ENCODE data around the gene ADIPOR2.
"Not testable (repeated sequence)": the region's sequence is repeated elsewhere in the genome, so short reads cannot be mapped to it uniquely, and the experiment has no call there.

Gene ADIPOR2

DNA sequence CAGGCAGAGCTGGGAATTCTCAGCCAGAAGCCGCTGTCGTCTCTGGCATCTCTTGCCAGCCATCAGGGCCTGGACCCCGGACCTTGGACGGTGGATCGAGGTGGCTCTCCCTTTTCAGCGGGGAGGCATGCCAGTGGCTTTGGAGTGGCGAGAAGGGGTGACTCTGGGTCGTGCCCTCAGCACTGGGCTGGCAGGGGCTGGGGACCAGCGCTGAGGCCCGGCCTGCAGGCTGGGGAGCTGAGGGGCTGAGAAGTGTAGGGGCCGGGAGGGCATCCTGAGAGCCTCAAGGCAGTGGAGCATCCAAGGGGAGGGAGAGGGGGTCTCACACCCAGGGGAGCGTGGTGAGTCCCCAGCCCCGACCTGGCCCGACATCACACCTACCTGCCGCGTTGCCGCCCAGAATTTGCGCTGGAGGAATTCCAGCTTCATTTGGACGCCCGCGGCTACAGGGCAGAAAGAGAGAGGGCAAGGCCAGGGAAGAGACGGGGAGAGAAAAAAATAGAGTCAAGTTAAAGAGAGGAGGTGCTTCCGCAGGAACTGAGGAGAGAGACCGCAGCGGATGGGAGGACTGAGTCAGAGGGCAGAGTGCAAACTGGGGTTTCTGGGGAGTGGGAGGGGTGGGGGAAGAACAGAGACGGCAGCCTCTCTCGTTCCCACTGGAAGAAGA, 120.5 kb downstream of the ADIPOR2 start:
- DNase-seq (ENCODE audit: low read depth in 2 of 2, low spot score in 1 of 2): no peak

DNA sequence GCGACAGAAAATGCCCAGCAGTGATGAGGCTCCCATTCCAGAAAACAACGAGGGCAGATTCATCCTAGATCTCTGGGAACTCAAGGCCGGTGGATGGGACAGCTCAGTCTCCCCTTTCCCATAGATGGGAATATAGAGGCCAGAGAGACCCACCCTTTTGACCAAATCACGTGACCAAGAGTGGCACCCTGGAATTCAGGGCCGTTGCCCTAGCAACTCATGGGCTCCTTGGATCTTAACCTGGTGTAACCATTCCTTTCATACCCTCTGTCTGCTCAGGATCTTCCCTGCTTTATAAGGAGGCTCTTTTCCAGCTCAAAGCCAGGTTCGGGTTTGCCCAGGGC, 121.0 kb downstream of the ADIPOR2 start:
- no peak for DNase-seq (ENCODE audit: low read depth in 2 of 2, low spot score in 1 of 2)

DNA sequence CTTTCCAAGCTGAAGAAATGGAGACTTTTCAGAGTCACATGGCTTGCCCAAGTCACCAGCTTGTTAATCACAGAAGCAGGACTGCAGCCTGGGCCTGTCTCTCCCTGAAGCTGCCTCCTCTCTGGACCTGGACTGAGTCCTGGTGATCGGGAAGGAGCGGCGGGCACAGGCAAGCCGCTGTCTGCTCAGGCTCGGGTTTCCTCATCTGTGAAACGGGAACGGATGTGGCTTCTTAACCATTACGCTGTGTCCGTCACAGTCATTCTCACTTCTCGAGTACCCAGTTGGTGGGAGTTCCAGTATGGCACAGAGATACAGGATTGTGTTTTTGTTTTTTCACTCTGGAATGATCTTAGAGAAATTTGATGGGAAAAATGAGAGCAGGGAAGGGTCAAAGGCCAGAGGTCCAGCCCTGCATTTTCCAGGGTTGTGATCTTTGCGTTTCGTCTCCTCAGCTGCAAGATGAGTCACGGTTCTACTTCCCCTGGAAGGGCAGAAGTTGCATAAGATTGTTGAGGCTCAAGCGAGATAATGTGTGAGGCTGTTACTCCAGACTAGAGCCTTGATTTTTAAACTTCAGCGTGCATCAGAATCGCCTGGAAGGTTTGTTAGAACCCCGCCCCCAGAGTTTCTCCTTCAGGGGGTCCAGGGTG, 121.9 kb downstream of the ADIPOR2 start:
- no peak for DNase-seq (ENCODE audit: low read depth in 2 of 2, low spot score in 1 of 2)

DNA sequence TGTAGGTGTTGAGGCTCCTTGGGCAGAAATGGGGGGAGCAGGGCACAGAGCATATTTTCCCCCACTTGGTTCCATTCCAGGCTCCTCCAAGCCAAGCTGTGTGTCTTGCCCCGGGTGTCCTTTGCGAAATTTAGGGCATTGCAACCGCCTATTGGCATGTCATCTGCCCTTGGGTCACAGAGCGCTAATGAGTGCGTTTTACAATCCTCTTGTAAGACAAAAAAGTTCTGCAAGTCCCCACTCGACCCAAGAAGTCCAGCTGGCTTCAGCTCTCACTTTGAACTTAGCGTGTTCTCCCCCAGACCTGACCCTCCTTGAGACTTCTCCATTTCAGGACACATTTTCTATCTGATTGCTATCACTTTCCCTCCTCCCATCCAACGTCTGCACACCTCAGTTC, 123.4 kb downstream of the ADIPOR2 start:
- DNase-seq (ENCODE audit: low read depth in 2 of 2, low spot score in 1 of 2): no peak

DNA sequence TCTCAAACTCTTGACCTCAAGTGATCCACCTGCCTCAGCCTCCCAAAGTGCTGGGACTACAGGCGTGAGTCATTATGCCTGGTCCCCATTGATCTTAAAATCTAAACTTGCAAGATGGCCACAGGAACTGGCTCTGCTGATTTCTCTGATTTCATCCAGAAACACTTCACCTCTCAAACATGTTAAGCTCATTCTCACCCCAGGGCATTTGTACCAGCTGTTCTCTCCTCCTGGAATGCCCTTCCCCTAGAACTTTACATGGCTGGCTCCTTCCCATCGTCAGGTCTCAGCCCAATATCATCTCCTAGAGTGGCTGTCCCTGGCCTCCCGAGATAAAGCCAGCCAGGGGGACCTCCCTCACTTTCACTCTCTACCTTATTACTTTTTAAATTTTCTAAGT, 124.2 kb downstream of the ADIPOR2 start:
- no peak for DNase-seq (ENCODE audit: low read depth in 2 of 2, low spot score in 1 of 2)

DNA sequence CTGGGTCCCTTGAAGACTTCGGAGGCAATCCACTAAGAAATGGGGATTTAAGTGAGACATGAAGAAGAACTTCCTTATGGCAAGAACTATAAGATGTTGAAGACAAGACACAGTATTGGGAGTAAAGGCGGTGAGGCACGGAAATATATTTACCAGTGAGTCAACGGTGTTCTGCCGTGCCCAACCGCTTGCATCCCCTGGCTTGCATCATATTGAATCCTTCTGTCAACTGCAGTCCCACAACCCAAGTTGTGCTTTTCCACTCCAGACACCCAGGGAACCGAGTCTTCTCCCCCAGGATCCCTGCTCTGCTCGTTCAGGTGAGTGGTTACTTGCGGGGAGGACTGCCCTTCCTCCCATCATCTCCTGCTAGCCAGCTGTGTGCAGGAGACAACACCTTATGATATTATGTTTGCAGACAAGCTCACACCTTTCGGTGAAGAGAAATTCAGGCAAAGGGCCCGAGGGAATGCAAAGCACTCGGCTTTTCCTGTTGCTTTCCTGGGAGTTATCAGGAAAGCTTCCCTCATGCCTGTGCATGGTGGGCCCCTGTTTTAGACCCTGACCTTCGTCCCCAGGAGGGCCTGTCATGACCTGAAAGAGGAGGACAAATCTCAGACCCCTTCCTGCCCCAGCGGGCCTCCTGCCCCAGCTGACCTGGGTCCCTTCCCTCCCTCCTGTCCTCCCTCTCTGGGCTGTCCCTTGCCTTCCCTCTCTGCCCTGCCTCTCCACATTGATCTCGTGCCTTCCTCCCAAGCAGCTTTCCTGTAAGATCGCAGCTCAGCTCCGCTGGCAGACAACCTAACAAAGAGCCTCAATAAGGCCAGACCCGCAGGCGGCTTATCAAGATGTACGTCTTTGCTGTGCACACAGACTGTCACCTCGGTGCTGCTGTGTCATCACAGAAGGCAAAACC, 125.2 kb downstream of the ADIPOR2 start:
- DNase-seq (ENCODE audit: low read depth in 2 of 2, low spot score in 1 of 2): no peak

DNA sequence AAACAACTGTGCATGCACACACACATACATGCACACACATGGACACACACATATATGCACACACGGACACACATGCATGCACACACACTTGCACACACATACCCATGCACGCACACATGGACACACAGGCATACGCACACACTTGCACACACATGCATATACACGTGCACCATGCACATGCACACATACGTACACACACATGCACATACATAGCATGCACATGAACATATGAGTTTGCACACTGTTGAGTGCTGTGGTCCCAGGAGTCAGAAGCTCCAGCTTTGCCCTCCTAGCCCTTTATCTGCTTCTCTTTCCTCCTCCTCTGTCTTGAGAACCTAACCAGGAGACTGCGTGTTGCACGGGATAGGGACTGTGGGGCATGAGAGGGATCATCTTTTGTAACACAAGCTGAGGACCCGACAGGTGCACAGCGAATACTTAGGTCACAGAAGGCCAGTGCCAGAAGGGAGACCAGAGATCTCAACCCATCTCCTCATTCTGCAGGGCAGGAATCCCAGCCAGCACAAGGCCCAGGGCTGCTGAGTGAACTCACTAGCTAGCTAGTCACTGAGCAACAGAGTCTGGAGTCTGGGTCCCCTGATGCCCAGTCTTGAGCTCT, 126.0 kb downstream of the ADIPOR2 start:
- DNase-seq (ENCODE audit: low read depth in 2 of 2, low spot score in 1 of 2): no peak

DNA sequence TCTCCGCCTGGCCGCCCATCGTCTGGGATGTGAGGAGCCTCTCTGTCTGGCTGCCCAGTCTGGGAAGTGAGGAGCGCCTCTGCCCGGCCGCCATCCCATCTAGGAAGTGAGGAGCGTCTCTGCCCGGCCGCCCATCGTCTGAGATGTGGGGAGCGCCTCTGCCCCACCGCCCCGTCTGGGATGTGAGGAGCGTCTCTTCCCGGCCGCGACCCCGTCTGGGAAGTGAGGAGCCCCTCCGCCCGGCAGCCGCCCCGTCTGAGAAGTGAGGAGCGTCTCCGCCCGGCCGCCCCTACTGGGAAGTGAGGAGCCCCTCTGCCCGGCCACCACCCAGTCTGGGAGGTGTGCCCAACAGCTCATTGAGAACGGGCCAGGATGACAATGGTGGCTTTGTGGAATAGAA, 127.1 kb downstream of the ADIPOR2 start:
- DNase-seq (ENCODE audit: low read depth in 2 of 2, low spot score in 1 of 2): not testable (repeated sequence)

DNA sequence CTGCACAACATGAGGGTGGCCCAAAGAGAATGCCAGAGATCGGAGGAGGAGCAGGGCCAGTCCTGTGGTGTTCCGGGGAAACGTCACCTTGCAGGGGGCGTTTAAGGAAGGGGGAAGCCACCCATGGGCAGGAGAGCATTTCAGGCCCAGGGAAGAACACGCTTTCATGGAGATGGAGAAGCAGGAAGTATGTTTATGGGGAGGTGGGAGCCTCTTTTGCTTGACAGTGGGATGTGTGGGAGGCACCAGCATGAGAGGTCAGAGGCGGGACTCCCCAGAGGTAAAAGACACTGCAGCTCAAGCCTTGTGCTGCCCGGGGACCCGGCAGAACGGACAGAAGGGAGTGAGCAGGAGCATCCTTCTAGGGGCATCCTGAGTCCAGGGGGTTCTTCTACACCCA, 128.2 kb downstream of the ADIPOR2 start:
- DNase-seq (ENCODE audit: low read depth in 2 of 2, low spot score in 1 of 2): no peak

DNA sequence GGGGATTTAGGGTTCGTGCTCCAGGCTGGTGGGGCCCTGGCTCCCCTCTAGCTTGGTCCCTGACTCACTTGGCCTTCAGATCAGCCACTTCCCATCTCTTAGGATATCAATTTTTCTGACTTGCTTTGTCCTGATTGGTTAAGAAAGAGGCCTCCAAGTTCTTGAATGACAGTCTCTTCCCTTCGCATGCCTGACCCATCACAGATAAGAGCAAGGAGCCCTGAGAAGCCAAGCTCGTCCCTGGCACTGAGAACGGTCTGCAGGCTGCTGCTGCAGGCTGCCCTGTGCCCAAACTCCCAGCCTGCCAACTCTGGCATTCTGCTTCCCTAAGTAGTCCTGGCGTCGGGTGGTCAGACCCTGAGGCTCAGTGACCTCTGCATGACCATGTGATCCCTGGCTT, 128.7 kb downstream of the ADIPOR2 start:
- DNase-seq (ENCODE audit: low read depth in 2 of 2, low spot score in 1 of 2): no peak

DNA sequence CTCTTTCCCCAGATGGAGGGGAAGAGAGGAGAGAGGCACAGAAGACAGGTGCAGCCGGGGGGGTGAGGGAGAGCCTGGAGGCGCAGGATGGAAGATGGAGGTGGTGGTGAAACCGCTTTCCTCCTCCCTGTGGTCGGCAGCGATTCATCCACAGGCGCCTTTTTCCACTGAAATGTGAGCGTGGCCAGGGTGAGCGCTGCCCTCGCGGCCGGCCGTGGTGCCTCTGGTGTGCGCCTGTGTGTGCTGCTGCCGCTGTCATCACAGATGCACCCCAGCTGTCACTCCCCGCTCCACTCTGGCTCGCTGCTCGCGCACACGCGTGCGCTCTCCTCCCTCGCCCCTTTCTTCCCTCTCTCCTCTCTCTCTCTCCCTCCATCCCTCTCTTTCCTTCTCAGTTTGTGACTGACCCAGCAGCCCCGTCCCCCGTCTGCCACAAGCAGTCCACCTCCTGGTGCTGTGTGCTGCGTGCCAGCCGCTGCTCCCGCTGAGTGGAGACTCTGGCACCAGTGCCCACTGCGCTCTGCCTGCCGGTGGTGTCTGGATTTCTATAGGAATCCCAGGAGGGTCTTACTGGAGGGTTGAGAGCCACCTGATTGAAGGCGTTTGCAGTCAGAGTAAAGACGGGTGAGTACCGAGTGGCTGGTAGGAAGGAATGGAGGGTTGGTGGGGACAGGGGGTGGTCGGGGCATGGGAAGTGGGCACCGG, 129.5 kb downstream of the ADIPOR2 start, which contains the start of gene LRTM2:
TSS of gene LRTM2 (plus strand) at position 375 of the 705 bp plus-strand sequence. CDS start 7,584 bp downstream, outside the sequence.
- DNase-seq (ENCODE audit: low read depth in 2 of 2, low spot score in 1 of 2): no peak

DNA sequence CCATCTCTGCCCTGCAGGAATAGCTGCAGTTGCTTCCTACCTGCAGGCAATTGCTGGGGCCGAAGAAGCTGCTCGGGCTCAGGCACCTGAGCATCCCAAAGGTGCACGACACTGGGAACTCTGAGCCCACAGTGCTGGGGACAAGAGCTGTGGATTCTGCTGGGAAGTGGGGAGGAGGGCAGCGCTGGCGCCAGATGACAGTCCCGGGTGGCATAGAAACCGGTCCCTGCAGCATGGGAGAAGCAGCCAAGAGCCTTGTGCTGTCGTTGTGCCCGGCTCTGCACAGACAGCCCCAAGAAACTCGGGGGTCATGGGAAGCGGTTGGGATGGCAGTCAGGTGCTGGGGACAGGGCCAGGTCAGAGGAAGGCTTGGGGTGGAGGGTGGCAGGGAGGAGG, 130.0 kb downstream of the ADIPOR2 start:
- DNase-seq (ENCODE audit: low read depth in 2 of 2, low spot score in 1 of 2): no peak

DNA sequence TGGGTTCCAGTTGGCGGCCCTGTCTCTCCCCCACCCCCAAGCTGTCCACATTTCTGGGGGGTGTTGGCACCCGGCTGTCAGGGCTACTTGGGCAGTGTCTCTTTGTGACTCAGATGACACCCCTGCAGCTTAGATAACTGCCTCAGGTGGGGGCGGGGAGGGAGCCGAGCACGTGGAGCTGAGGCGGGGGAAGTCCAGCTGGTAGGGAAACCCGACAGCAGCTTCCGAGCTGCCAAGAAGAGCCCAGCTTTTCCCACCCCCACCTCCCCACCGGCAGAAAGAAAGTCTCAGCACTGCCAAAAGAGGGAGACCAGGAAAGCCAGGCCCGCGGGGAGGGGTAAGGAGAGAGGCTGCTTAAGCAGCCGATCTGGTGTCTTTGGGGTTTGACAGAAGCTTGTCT, 130.9 kb downstream of the ADIPOR2 start:
- no peak for DNase-seq (ENCODE audit: low read depth in 2 of 2, low spot score in 1 of 2)

DNA sequence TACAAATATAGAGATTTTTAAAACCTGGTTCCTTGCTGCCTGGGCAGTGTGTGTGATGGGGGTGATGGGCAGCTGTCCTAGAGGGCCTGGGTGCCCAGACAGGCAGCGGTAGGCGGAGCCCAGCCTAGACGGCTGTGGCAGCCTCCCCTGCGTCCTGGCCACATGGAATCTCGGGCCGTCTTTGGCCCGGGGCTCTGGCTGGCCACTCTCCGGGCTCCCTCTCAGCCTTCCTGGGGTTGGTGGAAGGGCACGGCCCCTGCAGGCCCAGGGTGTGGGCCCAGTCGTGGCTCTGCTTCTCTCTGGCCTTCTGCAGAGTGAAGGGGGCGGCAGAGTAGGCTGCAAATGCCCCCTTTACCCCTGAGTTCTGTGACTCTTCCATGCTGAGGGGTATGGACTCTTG, 131.8 kb downstream of the ADIPOR2 start:
- no peak for DNase-seq (ENCODE audit: low read depth in 2 of 2, low spot score in 1 of 2)

DNA sequence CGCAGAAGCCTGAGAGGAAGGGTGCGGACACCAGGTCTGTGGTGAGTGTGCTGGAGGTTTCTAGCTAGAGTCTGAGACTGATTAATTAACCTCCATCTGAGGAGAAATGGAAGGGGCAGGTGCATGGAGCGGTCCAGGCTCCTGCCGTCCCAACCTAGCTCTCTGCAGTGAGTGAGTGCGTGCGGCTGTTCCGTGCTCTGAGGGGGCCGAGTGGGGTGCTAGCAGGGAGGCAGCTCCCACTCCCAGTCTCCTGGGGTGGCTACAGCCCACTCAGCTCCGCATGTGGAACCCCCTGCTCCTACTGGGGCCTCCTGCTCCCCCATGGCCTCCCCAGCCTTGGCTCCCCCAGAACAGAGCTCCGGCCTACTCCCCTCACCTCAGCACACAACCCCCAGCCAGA, 132.4 kb downstream of the ADIPOR2 start:
- no peak for DNase-seq (ENCODE audit: low read depth in 2 of 2, low spot score in 1 of 2)

DNA sequence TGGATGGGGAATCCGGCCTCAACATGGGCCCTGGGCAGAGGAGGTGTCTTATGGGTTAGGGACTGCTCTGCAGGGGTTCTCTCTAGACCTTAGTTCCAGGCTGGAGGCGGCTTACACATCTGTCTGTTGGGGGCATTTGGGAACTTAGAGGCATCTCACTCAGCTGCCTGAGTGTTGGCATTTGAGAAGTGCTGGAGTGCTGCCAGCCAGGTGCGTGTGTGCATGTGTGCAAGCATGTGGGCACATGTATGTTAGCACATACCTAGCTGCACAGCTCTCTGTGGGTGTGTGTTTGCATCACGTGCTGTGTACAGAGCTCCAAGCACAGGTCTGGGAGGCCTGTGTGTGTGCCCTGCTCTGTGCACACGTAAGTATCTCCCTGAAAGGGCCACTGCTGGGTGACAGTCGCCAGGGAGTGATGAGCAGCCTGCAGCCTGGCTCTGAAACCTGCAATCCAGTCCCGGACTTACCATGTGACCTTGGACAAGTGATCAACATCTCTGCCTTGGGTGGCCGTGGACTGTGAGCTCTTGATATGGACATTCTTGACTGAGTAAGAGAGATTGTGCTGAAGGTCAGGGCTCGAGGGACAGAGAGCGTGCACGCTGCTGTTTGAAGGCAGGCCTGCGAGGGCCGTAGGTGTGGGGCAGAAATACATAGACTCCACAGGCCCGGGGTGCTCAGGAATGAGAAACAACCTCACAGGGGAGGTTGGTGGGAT, 134.7 kb downstream of the ADIPOR2 start:
- no peak for DNase-seq (ENCODE audit: low read depth in 2 of 2, low spot score in 1 of 2)

DNA sequence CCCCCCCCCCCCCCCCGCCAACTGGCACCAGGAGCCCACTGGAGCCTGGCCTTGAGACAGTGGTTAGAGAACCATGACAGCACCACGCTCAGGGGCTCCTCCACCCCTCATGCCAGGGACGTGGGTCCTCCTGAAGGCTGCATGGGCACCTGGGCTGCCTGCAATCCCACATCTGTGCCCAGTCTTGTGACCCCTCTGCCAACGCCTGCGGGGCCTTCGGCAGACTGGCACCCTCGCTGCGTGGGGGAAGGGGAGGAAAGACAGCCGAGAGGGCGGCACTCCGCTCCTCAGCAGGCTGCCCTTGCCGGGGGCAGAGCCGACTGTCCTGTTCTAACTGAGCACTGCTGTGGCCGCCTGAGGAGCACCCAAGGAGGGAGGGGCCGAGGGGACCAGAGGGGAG, 135.5 kb downstream of the ADIPOR2 start:
- no peak for DNase-seq (ENCODE audit: low read depth in 2 of 2, low spot score in 1 of 2)

DNA sequence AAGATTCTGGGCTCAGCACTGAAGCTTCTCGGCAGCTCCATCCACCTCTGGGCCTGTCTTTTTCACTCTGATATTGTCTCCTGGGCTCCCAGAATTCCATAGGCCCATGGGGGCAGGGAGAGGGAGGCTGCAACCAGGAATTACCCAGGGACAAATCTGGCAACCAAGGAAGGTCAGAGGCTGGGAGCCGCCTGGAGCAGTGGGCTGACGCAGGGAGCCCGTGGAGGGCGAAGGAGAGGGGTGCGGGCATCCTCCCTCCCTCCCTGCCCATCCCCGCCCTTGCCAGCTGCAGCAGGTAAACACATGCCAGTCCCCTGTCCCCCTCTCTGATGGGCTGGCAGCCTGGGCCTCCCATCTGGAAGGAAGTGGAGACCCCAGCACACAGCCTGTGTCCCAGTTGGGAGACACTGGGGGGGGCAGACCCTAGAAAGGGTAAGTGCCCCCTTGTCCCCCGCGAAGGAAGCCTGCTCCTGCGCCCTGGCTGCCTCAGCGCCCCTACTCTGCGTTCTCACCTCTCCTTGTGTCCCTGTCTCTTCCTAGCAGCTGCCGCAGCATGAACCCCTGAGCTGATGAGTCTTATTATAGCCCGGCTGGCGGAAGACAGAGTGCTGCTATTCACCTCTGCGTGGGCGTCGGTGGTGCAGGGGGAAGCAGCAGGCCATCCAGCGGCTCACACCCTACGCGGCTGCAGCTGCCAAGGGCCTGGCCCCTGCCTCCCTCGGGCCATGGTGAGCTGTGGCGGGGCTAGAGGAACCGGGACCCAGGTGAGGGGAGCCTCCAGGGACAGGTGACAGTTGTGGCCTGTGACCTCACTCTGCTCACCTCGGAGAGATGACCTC, 136.2 kb downstream of the ADIPOR2 start:
- DNase-seq (ENCODE audit: low read depth in 2 of 2, low spot score in 1 of 2): no peak

Measured in stimulated activated CD8-positive, alpha-beta memory T cell treated with anti-CD3 and anti-CD28 coated beads, Interleukin-4, amount 100 ng/mL, for 1 hour (primary cell).